Activated CD8-positive, alpha-beta memory T cell treated with anti-CD3 and anti-CD28 coated beads for 24 hours (primary cell): ENCODE data around the gene SIPA1L3.

Source experiments
- DNase-seq: peaks from one replicate; pipeline ENCODE4 v3.0.0-alpha.2; 2020

Gene SIPA1L3

GRCh38 chr19:38197937-38198704 lies 291.1 kb downstream of the SIPA1L3 start:
- DNase-seq: no peak

GRCh38 chr19:38199340-38199739 lies 292.3 kb downstream of the SIPA1L3 start:
- no peak for DNase-seq

- no peak for DNase-seq
Measured at GRCh38 chr19:38201731-38202130, 294.7 kb downstream of the SIPA1L3 start.

- no peak for DNase-seq
Measured at GRCh38 chr19:38202504-38202903, 295.5 kb downstream of the SIPA1L3 start.

- DNase-seq: no peak
Measured at GRCh38 chr19:38203197-38203596, 296.2 kb downstream of the SIPA1L3 start.

- no peak for DNase-seq
Measured at GRCh38 chr19:38204096-38204495, 297.1 kb downstream of the SIPA1L3 start.

- no peak for DNase-seq
Measured at GRCh38 chr19:38204728-38205127, 297.7 kb downstream of the SIPA1L3 start.

- no peak for DNase-seq
Measured at GRCh38 chr19:38206006-38206745, 299.2 kb downstream of the SIPA1L3 start.

- no peak for DNase-seq
Measured at GRCh38 chr19:38206928-38207327, 299.9 kb downstream of the SIPA1L3 start.

- no peak for DNase-seq
Measured at GRCh38 chr19:38207543-38207942, 300.5 kb downstream of the SIPA1L3 start.

- no peak for DNase-seq
Measured at GRCh38 chr19:38208571-38208970, 301.6 kb downstream of the SIPA1L3 start.

GRCh38 chr19:38209152-38209551 lies 302.1 kb downstream of the SIPA1L3 start:
- DNase-seq: no peak

GRCh38 chr19:38209671-38210457 lies 302.9 kb downstream of the SIPA1L3 start:
- no peak for DNase-seq

GRCh38 chr19:38210458-38210987 lies 303.5 kb downstream of the SIPA1L3 start:
- no peak for DNase-seq

GRCh38 chr19:38211151-38211591 lies 304.2 kb downstream of the SIPA1L3 start:
- no peak for DNase-seq

- DNase-seq: no peak
Measured at GRCh38 chr19:38211766-38212165, 304.8 kb downstream of the SIPA1L3 start.

GRCh38 chr19:38213469-38213868 lies 306.5 kb downstream of the SIPA1L3 start:
- DNase-seq: no peak

- DNase-seq: peak; percentile 81
Measured at GRCh38 chr19:38213911-38214625, 307.1 kb downstream of the SIPA1L3 start.

GRCh38 chr19:38216785-38217641 lies 310.0 kb downstream of the SIPA1L3 start:
- DNase-seq: no peak

GRCh38 chr19:38218204-38218603 lies 311.2 kb downstream of the SIPA1L3 start:
- no peak for DNase-seq

- DNase-seq: no peak
Measured at GRCh38 chr19:38219221-38219620, 312.2 kb downstream of the SIPA1L3 start.
